HG03103 (cell line): ENCODE data around the gene ZNF189.

ENCODE experiments used
- ATAC-seq: cut with Tn5 transposase; IDR thresholded peaks from one replicate; pipeline ENCODE4 v1.9.1; 2021; ENCODE audit warnings: low read depth; ENCODE audit not compliant: unreplicated experiment

Gene ZNF189

GRCh38 chr9:101448680-101449070 lies 50.0 kb downstream of the ZNF189 start:
- no peak for ATAC-seq

GRCh38 chr9:101449071-101449721 lies 50.5 kb downstream of the ZNF189 start:
- ATAC-seq: peak; percentile 98

GRCh38 chr9:101450931-101451330 lies 52.3 kb downstream of the ZNF189 start:
- ATAC-seq: no peak

GRCh38 chr9:101451498-101451897 lies 52.8 kb downstream of the ZNF189 start:
- ATAC-seq: no peak

- no peak for ATAC-seq
Observed at GRCh38 chr9:101453776-101454570, 55.3 kb downstream of the ZNF189 start.

GRCh38 chr9:101455656-101456240 lies 57.1 kb downstream of the ZNF189 start:
- no peak for ATAC-seq

- ATAC-seq: no peak
Observed at GRCh38 chr9:101457003-101457402, 58.4 kb downstream of the ZNF189 start.

- peak; percentile 79 for ATAC-seq
Observed at GRCh38 chr9:101458963-101459631, 60.4 kb downstream of the ZNF189 start.
